Stimulated activated CD8-positive, alpha-beta memory T cell treated with anti-CD3 and anti-CD28 coated beads, Interleukin-15, amount 100 ng/mL, for 48 hours (primary cell): ENCODE measurements around the gene SPOPL.
A peak's percentile ranks its signal among the peaks of the same experiment; 100 is the strongest.
"Not testable (repeated sequence)": the region's sequence is repeated elsewhere in the genome, so short reads cannot be mapped to it uniquely, and the experiment has no call there.

Source experiments
- DNase-seq, 2 donors: peaks; one replicate each; pipeline ENCODE4 v3.0.0-alpha.2; 2020; ENCODE audit warnings: low read depth in 2 of 2

Gene SPOPL

DNA sequence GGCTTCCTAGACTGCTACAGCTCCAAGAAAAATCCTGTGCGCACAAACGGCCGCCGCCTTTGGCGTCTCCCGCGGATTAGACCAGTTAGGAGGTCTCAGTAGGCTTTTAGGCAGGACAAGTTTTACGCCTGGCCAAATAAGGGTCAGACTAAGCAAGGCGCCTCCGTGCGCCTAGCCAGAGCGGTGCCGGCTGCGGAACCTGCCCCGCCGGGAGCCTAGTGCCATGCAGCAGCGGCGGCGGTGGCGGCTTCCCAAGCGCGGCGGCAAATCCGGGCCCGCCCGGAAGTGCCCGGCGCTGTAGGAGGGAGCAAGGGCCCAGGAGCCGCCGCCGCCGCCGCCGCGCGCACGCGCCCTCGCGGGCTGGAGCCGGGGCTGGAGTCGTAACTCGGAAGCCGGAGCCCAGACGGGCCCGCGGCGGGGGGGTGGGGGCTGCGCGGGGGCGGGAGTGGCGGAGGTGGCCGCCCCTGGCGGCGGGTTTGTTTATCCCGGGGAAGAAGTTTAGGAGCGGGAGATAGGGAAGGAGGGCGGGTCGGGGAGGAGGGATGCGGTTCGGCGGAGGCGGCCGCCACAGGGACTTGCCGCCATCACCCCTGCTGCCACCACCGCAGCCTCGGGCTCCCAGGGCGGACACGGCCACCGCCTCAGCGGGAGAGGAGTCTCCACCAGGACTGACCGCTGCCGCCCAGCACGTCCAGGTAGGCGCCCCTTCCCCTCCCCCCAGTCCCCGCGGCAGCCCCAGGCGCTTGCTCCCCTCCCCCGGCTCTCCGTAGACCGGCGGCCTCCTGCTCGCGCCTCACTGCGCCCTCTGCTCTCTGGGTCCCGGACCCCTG is at the start of gene SPOPL:
SPOPL (plus strand) TSS at position 346 of the 830 bp plus-strand sequence. CDS start 48,447 bp downstream, outside the sequence.
- DNase-seq, result peak; percentile 83 to 85

- DNase-seq, result no peak
Observed at GRCh38 chr2:138452324-138452723, 49.2 kb upstream of the SPOPL start.

DNA sequence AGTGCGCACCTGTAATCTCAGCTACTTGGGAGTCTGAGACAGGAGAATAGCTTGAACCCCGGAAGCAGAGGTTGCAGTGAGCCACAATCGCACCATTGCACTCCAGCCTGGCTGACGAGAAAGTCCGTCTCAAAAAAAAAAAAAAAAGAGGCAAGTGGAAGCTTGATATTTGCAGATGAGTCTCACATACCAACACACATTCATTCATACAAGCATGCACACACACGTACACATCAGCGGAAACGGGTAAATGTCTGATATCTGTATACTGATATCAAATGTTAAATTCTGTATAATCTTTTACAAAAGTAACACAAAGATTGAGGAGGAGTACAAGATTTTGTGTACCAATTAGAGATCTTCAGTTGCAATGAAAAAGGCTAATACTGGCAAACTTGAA is 47.8 kb upstream of the SPOPL start:
- DNase-seq, result no peak

- no peak for DNase-seq
Observed at GRCh38 chr2:138454761-138455160, 46.8 kb upstream of the SPOPL start.

GRCh38 chr2:138455275-138455674 is 46.3 kb upstream of the SPOPL start:
- no peak for DNase-seq

- no peak for DNase-seq
Observed at GRCh38 chr2:138455691-138456090, 45.9 kb upstream of the SPOPL start.

GRCh38 chr2:138462689-138463088 is 38.9 kb upstream of the SPOPL start:
- DNase-seq, result not testable (repeated sequence)

- DNase-seq, result no peak
Observed at GRCh38 chr2:138468617-138469016, 33.0 kb upstream of the SPOPL start.

GRCh38 chr2:138469411-138469810 is 32.2 kb upstream of the SPOPL start:
- no peak for DNase-seq

- DNase-seq, result no peak
Observed at GRCh38 chr2:138470941-138471340, 30.6 kb upstream of the SPOPL start.

DNA sequence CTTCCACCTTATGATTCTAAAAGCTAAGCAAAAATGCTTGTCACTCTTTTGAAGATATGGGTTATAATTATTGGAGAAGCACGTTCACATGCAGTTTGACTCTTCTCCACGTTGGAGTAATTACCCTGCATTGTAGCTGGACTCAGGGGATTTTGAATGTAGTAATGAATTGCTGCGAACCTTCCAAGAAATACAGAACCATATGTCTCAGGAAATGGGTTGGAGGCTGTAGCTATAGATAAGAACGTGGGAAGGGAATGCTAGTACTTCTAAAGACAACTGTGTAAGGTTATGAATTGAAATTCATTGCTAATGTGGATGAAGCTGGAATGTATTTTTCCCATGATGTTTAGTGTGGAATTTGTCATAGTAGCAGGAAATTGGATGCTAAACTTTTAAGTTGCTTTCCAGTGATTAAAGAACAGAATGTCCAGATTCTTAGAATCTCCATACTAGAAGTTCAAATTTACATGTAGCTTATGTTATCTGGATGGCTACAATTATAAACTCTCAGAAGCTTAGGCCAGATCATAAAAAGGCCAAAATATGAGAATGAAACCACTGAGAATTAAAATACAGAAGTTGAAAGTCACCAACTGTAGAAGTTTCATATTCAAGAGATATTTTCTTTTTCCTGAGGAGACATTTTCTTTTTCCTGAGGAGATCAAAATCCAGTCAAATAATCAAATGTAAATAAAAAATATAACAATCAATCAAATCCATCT is 27.3 kb upstream of the SPOPL start:
- DNase-seq, result no peak

GRCh38 chr2:138475277-138475776 is 26.2 kb upstream of the SPOPL start:
- no peak for DNase-seq

GRCh38 chr2:138476186-138476585 is 25.4 kb upstream of the SPOPL start:
- DNase-seq, result no peak

DNA sequence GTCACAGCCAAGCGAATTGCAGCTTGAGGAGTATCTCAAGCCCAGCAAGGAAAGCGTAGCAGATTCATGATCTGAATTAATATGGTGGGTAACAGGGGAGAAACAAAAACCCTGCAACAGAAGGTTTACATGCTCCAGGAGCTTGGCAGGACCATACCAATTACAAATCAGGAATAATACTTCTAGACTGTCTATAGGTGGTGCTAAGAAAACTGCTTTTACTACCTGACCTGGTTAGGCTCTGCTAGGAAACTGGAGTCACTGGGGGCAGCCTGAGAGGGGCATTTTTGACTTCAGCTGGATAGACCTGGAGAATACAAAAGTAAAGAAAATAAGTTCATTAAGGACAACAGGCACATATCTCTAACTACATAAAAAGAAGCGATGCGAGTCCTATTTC is 24.6 kb upstream of the SPOPL start:
- DNase-seq, result no peak

DNA sequence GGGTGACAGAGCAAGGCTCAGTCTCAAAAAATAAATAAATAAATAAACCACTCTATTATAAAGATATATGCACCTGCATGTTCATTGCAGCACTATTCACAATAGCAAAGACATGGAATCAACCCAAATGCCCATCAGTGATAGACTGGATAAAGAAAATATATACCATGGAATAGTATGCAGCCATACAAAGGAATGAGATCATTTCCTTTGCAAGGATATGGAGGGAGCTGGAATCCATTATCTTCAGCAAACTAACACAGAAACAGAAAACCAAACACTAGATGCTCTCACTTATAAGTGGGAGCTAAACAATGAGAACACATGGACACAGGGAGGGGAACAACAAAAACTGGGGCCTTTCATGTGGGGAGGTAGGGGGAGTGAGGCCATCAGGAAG is 18.8 kb upstream of the SPOPL start:
- not testable (repeated sequence) for DNase-seq

GRCh38 chr2:138485019-138485418 is 16.6 kb upstream of the SPOPL start:
- DNase-seq, result no peak

GRCh38 chr2:138486363-138487198 is 15.0 kb upstream of the SPOPL start:
- no peak for DNase-seq

- no peak for DNase-seq
Observed at GRCh38 chr2:138490673-138491494, 10.7 kb upstream of the SPOPL start.

GRCh38 chr2:138491495-138491862 is 10.1 kb upstream of the SPOPL start:
- no peak for DNase-seq

DNA sequence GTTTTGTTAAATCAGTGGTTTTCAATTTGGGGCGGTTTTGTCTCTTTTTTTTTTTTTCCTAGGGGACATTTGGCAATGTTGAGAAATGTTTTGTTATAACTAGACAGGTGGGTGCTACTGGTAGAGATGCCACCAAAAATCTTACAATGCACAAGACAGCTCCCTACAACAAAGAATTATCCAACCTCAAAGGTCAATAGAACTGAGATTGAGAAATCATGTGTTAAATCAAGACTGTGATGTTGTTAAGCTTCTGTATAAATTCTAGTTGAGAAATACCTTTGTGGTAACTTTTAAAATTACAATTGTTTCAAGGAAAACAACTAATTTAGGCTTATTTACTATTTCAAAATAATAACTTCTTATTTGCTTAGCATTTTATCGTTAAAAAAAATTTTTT is 9.4 kb upstream of the SPOPL start:
- no peak for DNase-seq

DNA sequence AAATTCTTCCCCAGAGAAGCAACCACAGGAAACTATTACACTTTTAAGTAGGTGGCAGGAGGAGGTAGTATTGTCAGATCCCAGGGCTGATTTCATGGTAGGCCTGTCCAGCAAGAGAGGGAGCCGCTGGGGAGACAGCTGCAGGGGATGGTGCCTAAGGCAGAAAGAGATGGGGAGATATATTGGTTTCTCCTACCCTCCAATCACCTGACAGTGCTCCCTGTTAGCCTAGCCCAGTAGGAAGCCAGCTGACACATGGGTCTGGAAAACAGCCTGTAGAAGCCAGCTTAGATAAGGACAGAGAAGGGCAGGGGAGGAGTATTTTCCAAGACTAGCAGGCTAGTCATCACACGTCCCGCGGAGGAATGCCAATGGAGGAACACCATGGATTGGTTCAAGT is 8.2 kb upstream of the SPOPL start:
- no peak for DNase-seq
